GM12801 (cell line): ENCODE data around the gene MKNK1.

Source experiments
- CTCF ChIP-seq: IDR thresholded peaks from one replicate; pipeline ENCODE4 v1.5.1; 2011; ENCODE audit warnings: control low read depth; ENCODE audit not compliant: insufficient read length; ENCODE audit errors: extremely low read depth

MKNK1 gene

DNA sequence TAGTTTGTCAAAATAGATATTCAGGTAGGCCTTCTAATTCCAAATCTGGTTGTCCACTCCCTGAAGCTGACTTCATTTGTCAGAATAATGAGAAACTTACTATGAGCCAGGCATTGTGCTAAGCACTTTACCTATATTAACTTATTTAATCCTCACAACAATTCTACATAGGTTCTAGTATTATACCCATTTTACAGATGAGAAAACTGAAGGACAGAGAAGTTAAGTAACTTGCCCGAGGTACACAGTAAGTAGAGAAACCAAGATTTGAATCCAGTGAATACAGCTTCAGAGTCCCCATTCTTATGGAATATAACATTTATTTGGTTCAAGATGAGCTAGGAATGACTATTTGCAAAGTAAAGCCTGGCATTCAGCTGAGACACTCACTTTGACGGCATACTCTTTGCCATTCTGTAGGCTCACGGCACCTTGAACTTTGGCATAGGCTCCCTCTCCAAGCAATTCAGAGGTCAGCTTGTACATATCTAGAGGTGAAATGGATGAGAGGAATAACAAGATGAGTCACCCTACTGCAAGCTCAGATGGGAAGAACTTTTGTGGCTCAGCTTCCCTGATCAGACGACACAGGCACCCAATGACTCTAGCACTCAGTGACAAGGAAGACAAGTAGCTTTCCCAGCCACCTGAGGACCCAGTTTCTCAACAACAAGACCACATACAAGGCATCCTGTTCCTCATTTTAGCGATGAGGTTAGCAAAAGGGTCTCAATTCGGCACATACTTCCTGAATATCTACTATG lies 23.7 kb downstream of the MKNK1 start:
- no peak for TF ChIP-seq CTCF

GRCh38 chr1:46577671-46578070 lies 26.4 kb downstream of the MKNK1 start:
- TF ChIP-seq CTCF = no peak

DNA sequence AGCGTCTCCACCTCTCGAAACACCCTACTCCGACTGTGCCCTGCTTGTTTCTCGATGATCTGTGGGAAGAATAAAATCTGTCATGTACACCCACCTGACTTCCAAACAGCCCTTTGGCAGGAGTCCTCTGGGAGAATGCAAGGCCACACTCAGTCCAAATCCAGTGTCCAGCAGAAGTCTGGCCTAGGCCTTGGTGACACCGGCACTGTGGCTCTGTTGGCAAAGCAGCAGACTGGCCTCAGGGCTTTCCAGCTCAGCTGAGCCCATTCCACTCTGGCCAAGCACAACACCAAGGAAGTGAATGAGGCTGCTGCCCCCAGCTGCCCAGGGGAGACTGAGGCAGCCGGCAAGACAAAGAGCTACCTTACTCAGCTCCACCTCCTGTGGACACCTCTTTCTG lies 27.5 kb downstream of the MKNK1 start:
- no peak for TF ChIP-seq CTCF

DNA sequence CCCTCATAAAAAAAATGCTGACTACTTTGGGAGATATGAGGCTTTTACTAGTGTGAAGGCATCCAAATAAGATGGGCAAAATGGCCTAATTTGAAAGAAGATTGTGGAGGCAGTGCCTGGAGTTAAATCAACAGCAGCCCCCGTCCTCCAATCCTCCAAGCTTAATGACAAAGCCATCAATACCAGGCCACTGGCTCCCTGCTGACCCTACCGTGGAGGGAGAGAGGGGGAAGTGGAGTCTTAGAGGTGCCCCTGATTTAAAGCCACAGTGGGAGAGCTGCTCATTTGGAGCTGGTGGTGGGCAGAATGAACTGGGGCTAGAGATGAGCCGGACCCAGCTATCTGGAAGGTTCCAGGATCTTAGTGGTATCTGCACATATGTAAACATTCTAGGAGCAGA lies 28.3 kb downstream of the MKNK1 start:
- TF ChIP-seq CTCF = no peak

DNA sequence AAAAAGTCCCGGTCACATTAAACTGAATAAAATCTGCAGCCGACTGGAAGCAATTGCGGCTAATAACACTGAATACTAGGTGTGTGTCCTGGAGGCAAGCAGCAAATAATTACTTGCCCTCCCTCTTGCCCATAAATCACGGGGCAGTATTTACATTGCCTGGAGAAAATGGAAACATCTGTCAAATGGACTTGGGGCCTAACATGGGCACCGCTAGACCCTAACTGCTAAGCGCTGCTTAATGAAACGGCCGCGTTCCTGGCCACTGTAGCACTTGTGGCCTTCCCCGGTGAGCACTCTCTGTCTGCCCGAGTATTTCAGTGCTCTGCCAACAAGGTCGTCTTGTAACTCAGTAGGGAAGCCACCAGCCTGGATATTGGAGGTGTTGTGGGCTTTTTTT lies 28.8 kb downstream of the MKNK1 start:
- no peak for TF ChIP-seq CTCF

DNA sequence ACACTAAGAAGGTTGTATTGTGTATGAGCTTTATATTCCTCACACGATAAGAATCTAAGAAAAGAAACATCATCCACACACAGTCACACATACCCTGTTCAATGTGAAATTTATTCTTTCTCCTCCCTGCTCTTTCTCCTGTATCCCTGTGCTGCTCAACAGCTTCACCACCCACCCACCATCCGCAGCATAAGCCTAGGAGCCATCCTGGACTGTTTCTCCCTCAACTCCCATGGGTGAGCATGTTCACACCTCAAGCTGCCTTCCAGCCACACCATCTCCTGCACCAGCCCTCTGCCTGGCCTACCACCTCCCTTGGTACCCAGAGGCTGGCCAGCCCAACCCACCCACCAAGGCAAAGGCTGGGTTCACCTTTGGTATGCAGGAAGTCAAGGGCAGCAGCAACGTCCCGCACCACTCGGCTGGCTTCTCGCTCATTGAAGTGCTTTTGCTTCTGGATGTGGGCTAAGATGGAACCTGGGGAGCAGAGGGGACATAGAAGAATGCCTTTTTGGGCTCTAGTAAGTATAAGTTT lies 32.3 kb downstream of the MKNK1 start:
- no peak for TF ChIP-seq CTCF

GRCh38 chr1:46569884-46570725 lies 34.0 kb downstream of the MKNK1 start:
- TF ChIP-seq CTCF = no peak
